Lower lobe of right lung (tissue), 2 donors: ENCODE data around the gene KCNE4. TPM values are rescaled to one million over a fixed set of nuclear protein-coding genes. Genes with fewer than 3 reads are reported as not detected.

Source experiments
- ATAC-seq, 2 donors: fragments of 200-7000 bp; cut with Tn5 transposase; one replicate each; pipeline ENCODE4 v1.9.1; 2020 to 2022; ENCODE audit warnings: mild to moderate bottlenecking in 2 of 2, moderate library complexity in 2 of 2
- DNase-seq: peaks from one replicate; pipeline ENCODE4 v3.0.0-alpha.2; 2020
- H3K27ac ChIP-seq: fragments of 200-600 bp; one replicate; pipeline ENCODE4 v1.8.0; 2022
- H3K27me3 ChIP-seq: fragments of 200-600 bp; one replicate; pipeline ENCODE4 v1.8.0; 2022; ENCODE audit warnings: low read depth
- H3K36me3 ChIP-seq: fragments of 200-600 bp; one replicate; pipeline ENCODE4 v1.8.0; 2022; ENCODE audit warnings: mild to moderate bottlenecking
- H3K4me1 ChIP-seq: fragments of 200-600 bp; one replicate; pipeline ENCODE4 v1.8.0; 2022
- H3K4me3 ChIP-seq: fragments of 200-600 bp; one replicate; pipeline ENCODE4 v1.8.0; 2022; ENCODE audit warnings: mild to moderate bottlenecking
- H3K9me3 ChIP-seq: fragments of 200-600 bp; one replicate; pipeline ENCODE4 v1.8.0; 2022
- CTCF ChIP-seq: fragments of 200-600 bp; IDR thresholded peaks from one replicate; pipeline ENCODE4 v1.8.0; 2022; ENCODE audit warnings: antibody characterized with exemption, mild to moderate bottlenecking
- intact Hi-C: fragments of 100-400 bp; cut with DNase I; formaldehyde crosslinking; loops from one replicate; pipeline ENCODE4 v1.11.0; 2022
- total RNA-seq: library from RNA; stranded (reverse); fragmentation: NEBNext Ultra II Directional; extraction: Animal tissue kit (Norgen Biotek cat#: 25700); gene quantifications from one replicate; pipeline ENCODE4 v1.2.1, GENCODE V29; 2021
- donor health status: DM: no; HTN: yes; CAD: no; lungs with severe emphysema.

KCNE4 gene
- total RNA-seq, 1 donor from 2014 or later: 1.2 TPM

- no peak for TF ChIP-seq CTCF
- Histone ChIP-seq H3K4me3 (no peak overlapping the region), H3K4me1 (no peaks in the 10 kb centered on the region), H3K36me3 (no peaks in the 10 kb centered on the region), H3K9me3 (no peaks in the 10 kb centered on the region), H3K27me3 (no peaks in the 10 kb centered on the region), H3K27ac (no peak overlapping the region)
- intact Hi-C loops: no loop called here
- ATAC-seq (no peak), DNase-seq (no peak)
Measured at GRCh38 chr2:223088866-223089265, 36.9 kb downstream of the KCNE4 start.

GRCh38 chr2:223090039-223090438, 38.0 kb downstream of the KCNE4 start:
- Histone ChIP-seq H3K4me1 (no peaks in the 10 kb centered on the region), H3K27me3 (no peaks in the 10 kb centered on the region), H3K4me3 (no peak overlapping the region), H3K36me3 (no peaks in the 10 kb centered on the region), H3K27ac (no peak overlapping the region), H3K9me3 (no peaks in the 10 kb centered on the region)
- intact Hi-C loops: no loop called here
- DNase-seq (no peak), ATAC-seq (peak in 1 of 2 donors; percentile 24)
- TF ChIP-seq CTCF: no peak

- Histone ChIP-seq H3K4me3 (no peak overlapping the region), H3K27me3 (no peaks in the 10 kb centered on the region), H3K9me3 (no peaks in the 10 kb centered on the region), H3K36me3 (no peaks in the 10 kb centered on the region), H3K27ac (no peak overlapping the region), H3K4me1 (no peaks in the 10 kb centered on the region)
- no peak for ATAC-seq
- no peak for TF ChIP-seq CTCF
- intact Hi-C loops: no loop called here
- DNase-seq: no peak
Measured at GRCh38 chr2:223090540-223091235, 38.7 kb downstream of the KCNE4 start.

GRCh38 chr2:223092667-223093066, 40.7 kb downstream of the KCNE4 start:
- H3K4me3 ChIP-seq: no peak overlapping the region
- no peak for TF ChIP-seq CTCF
- H3K4me1 ChIP-seq: no peaks in the 10 kb centered on the region
- ATAC-seq (no peak), DNase-seq (no peak)
- H3K36me3 ChIP-seq: no peaks in the 10 kb centered on the region
- H3K27ac ChIP-seq: no peak overlapping the region
- H3K27me3 ChIP-seq: no peaks in the 10 kb centered on the region
- no peaks in the 10 kb centered on the region for H3K9me3 ChIP-seq
- intact Hi-C loops: no loop called here

- intact Hi-C loops: no loop called here
- TF ChIP-seq CTCF: no peak
- Histone ChIP-seq H3K4me1 (no peaks in the 10 kb centered on the region), H3K4me3 (no peak overlapping the region), H3K36me3 (no peaks in the 10 kb centered on the region), H3K27ac (no peak overlapping the region), H3K9me3 (no peaks in the 10 kb centered on the region), H3K27me3 (no peaks in the 10 kb centered on the region)
- no peak for DNase-seq
- ATAC-seq: no peak
Measured at GRCh38 chr2:223093436-223094241, 41.6 kb downstream of the KCNE4 start.
